Endothelial cell of umbilical vein (primary cell): Measurements from ENCODE around the gene CEP55. TPM values are rescaled to one million over a fixed set of nuclear protein-coding genes. Genes with fewer than 3 reads are reported as not detected.

ENCODE experiments used
- BruUV-seq: library from RNA; stranded (reverse); fragments of 400-500 nt; replicated peaks from 2 replicates; lab custom pipeline; 2021; lab: Mats Ljungman, UMichigan
- CTCF ChIA-PET: fragments of 300-600, 350-600 bp; sonication (Branson Sonifier 250); formaldehyde crosslinking; loops from one replicate; lab custom pipeline; 2021; ENCODE audit warnings: antibody characterized with exemption, inconsistent platforms; lab: Charles Lee
- POLR2A ChIA-PET: fragments of 300-600, 350-600 bp; sonication (Branson Sonifier 250); formaldehyde crosslinking; loops from one replicate; lab custom pipeline; 2021; ENCODE audit warnings: antibody characterized with exemption, inconsistent platforms; lab: Charles Lee
- DNase-seq: peaks from one replicate; pipeline ENCODE4 v3.0.0-alpha.2; 2011; ENCODE audit warnings: low read depth, low spot score
- FAIRE-seq: peaks from 2 replicates; lab custom pipeline; 2011; peaks lifted over from hg19 to GRCh38; lab: Jason Lieb, UNC
- H2AFZ ChIP-seq: 2 replicates; pipeline ENCODE4 v1.6.0; 2012; ENCODE audit warnings: low read depth, low read length, control low read depth, inconsistent platforms
- H3K27ac ChIP-seq: 2 replicates; pipeline ENCODE4 v1.5.1; 2011; ENCODE audit warnings: low read depth, mild to moderate bottlenecking, control low read depth, low read length, moderate library complexity; ENCODE audit not compliant: insufficient read depth
- H3K27me3 ChIP-seq, 2 experiments: 2 replicates each; pipeline versions ENCODE4 v1.6.0 to v1.6.1; 2011; ENCODE audit warnings: low read length in 2 of 2, mixed read lengths in 1 of 2; ENCODE audit not compliant: control insufficient read depth in 2 of 2, insufficient read depth in 2 of 2
- H3K36me3 ChIP-seq, 2 experiments: 2 replicates in 1 of 2; 3 replicates in 1 of 2; pipeline ENCODE4 v1.5.1; 2011; ENCODE audit warnings: low read length in 2 of 2, mild to moderate bottlenecking in 1 of 2, moderate library complexity in 1 of 2; ENCODE audit not compliant: control insufficient read depth in 2 of 2, insufficient read depth in 2 of 2; ENCODE audit errors: extremely low read depth in 1 of 2
- H3K4me1 ChIP-seq: 3 replicates; pipeline ENCODE4 v1.5.1; 2011; ENCODE audit warnings: mild to moderate bottlenecking, low read length; ENCODE audit not compliant: control insufficient read depth, insufficient read depth; ENCODE audit errors: extremely low read depth
- H3K4me2 ChIP-seq: 2 replicates; pipeline ENCODE4 v1.6.1; 2011; ENCODE audit warnings: low read length, control low read depth, mixed read lengths; ENCODE audit not compliant: insufficient read depth
- H3K4me3 ChIP-seq, 3 experiments: fragments of 200-600 bp in 1 of 3; sonication (generic), shearing (Covaris generic) in 1 of 3; replicated peaks in 1 of 3; 2 replicates each; pipeline ENCODE4 v1.5.1; 2011 to 2016; ENCODE audit warnings: control low read depth in 3 of 3, low read length in 3 of 3, mild to moderate bottlenecking in 2 of 3, inconsistent platforms in 1 of 3, low read depth in 1 of 3, moderate library complexity in 1 of 3; ENCODE audit not compliant: insufficient read depth in 1 of 3
- H3K79me2 ChIP-seq: 2 replicates; pipeline ENCODE4 v1.6.0; 2012; ENCODE audit warnings: low read length, inconsistent platforms; ENCODE audit not compliant: control insufficient read depth, insufficient read depth
- H3K9ac ChIP-seq: replicated peaks from 2 replicates; pipeline ENCODE3; 2011; ENCODE audit warnings: low read length, control low read depth; ENCODE audit not compliant: insufficient read depth; ENCODE audit errors: extremely low read depth
- H3K9me1 ChIP-seq: replicated peaks from 3 replicates; pipeline ENCODE4 v1.6.0; 2011; ENCODE audit warnings: mild to moderate bottlenecking, low read length; ENCODE audit not compliant: control insufficient read depth, insufficient read depth; ENCODE audit errors: extremely low read depth
- H3K9me3 ChIP-seq: replicated peaks from 2 replicates; pipeline ENCODE4 v1.5.1; 2012; ENCODE audit warnings: low read length, inconsistent platforms; ENCODE audit not compliant: control insufficient read depth, insufficient read depth
- H4K20me1 ChIP-seq: replicated peaks from 2 replicates; pipeline ENCODE3; 2011; ENCODE audit warnings: mild to moderate bottlenecking, low read length; ENCODE audit not compliant: control insufficient read depth, insufficient read depth; ENCODE audit errors: extremely low read depth
- EZH2 ChIP-seq: IDR thresholded peaks from 2 replicates; pipeline ENCODE4 v1.6.1; 2012; ENCODE audit warnings: borderline replicate concordance, low read depth, mild to moderate bottlenecking, moderate library complexity, low read length, inconsistent platforms; ENCODE audit not compliant: severe bottlenecking
- FOS ChIP-seq: IDR thresholded peaks from 2 replicates; pipeline ENCODE4 v1.6.1; 2011; ENCODE audit warnings: mild to moderate bottlenecking, low read length, moderate library complexity, borderline replicate concordance; ENCODE audit not compliant: insufficient read depth
- GATA2 ChIP-seq: IDR thresholded peaks from 2 replicates; pipeline ENCODE4 v1.7.0; 2011; ENCODE audit warnings: low read depth, mild to moderate bottlenecking, moderate library complexity, mixed read lengths, low read length; ENCODE audit not compliant: insufficient read length, insufficient read depth
- JUN ChIP-seq: IDR thresholded peaks from 2 replicates; pipeline ENCODE4 v1.6.1; 2011; ENCODE audit warnings: borderline replicate concordance, low read depth; ENCODE audit not compliant: insufficient read length, insufficient read depth
- MYC ChIP-seq: IDR thresholded peaks from one replicate; pipeline ENCODE4 v1.6.1; 2011; ENCODE audit warnings: mild to moderate bottlenecking, low read depth, low read length
- POLR2AphosphoS5 ChIP-seq: IDR thresholded peaks from 2 replicates; pipeline ENCODE4 v1.6.1; 2012; ENCODE audit warnings: low read depth, mild to moderate bottlenecking, control low read depth, low read length, moderate library complexity; ENCODE audit not compliant: insufficient read depth
- dilution Hi-C: fragments of 300-500 bp; cut with MboI; formaldehyde crosslinking; loops from one replicate; pipeline ENCODE4 v1.15.0; 2019; ENCODE audit warnings: low sequenced_read_pairs; ENCODE audit not compliant: extremely low pct_ligation_motif_present
- intact Hi-C: fragments of 100-400 bp; cut with micrococcal nuclease; formaldehyde crosslinking; loops from one replicate; pipeline ENCODE4 v1.10.0; 2022
- polyA plus RNA-seq, 4 experiments: library from polyadenylated mRNA; depleted of rRNA in 3 of 4; stranded (reverse) in 3 of 4; unstranded in 1 of 4; fragments of >200 nt; gene quantifications; 2 replicates each; pipeline versions ENCODE4 v1.2.1 to v1.2.3, GENCODE V29; 2011 to 2012; ENCODE audit warnings: missing spikeins in 1 of 4
- total RNA-seq: library from RNA; stranded (reverse); gene quantifications from 2 replicates; pipeline ENCODE4 v1.2.3, GENCODE V29; 2021
- TF ChIP-seq, protein P1 (sequence below), 2 donors: IDR thresholded peaks; 1 replicate in 1 of 2; 2 replicates in 1 of 2; pipeline ENCODE4 v1.5.1; 2011; ENCODE audit warnings: low read length in 2 of 2, mild to moderate bottlenecking in 2 of 2, moderate library complexity in 2 of 2, control low read depth in 1 of 2, inconsistent platforms in 1 of 2, low read depth in 1 of 2; ENCODE audit not compliant: insufficient read depth in 1 of 2; ENCODE audit errors: extremely low read depth in 1 of 2
- TF ChIP-seq, protein P2 (sequence below): IDR thresholded peaks from 2 replicates; pipeline ENCODE4 v1.6.1; 2011; ENCODE audit not compliant: insufficient read depth, insufficient read length

CEP55 gene
- total and polyA plus RNA-seq, 2 donors (not counting 3 experiments of a cell fraction or from before 2014, with no cell fraction given), result 17.4 to 63.0 TPM

DNA sequence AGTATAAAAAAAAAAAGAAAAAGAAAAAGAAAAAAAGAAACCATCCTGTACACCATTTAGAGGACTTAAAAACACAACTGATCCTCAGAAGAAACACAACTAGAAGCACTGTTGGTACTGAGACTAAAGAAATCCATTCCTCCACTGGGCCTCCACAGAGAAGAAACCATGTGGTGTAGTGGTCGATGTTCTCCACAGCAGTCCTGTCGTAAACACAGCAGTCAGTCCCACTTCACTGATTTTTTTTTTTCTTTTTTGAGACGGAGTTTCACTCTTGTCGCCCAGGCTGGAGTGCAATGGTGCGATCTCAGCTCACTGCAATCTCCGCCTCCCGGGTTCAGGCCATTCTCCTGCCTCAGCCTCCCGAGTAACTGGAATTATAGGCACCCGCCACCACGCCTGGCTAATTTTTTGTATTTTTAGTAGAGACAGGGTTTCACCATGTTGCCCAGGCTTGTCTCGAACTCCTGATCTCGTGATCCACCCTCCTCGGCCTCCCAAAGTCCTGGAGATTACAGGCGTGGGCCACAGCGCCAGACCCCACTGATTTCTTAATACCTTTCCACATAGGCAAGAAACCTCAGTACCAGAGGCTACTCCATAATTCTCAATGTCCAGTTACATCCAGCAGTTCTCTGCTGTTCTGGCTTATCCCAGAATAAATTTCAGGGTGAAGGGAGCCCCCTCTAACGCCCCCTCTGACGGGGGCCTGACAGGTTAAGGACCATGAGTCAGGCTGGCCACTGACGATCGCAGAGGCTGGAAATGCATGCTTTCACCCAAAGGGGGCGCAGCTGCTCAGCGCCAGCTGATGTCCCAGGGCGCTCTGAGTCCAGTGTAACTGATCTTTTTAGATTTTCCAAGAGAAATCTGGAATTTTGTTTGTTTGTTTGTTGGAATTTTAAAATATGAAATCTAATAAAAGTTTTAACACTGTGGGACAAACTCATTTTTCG is 45.3 kb downstream of the CEP55 start:
- intact Hi-C loops, result no loop called here
- Histone ChIP-seq H3K27me3 (peaks cover 0 to 2% of the 10 kb centered on the region in 2 experiments), H3K4me3 (peak overlapping the region in 1 of 3 experiments; percentile 7), H3K9me1 (no peaks in the 10 kb centered on the region), H3K4me2 (peak overlapping the region; percentile 78), H3K36me3 (no peaks in the 10 kb centered on the region), H3K4me1 (peaks cover 5% of the 10 kb centered on the region), H4K20me1 (no peaks in the 10 kb centered on the region), H3K9ac (no peak overlapping the region), H3K9me3 (no peaks in the 10 kb centered on the region), H3K27ac (no peak overlapping the region), H3K79me2 (no peaks in the 10 kb centered on the region), H2AFZ (peak overlapping the region; percentile 65)
- CTCF ChIA-PET, result interaction anchor here (0.6 to 3.4 kb wide), 19 partner anchors 9 to 317 kb away, joined by 3 to 36 read pairs (median 5); no protein-coding TSS in a partner anchor
- POLR2A ChIA-PET, result no interaction called here
- BruUV-seq, result no TSS peak
- FAIRE-seq, result no peak
- dilution Hi-C loops, result no loop called here
- peak; percentile 69 for DNase-seq
- TF ChIP-seq FOS, result no peak
- TF ChIP-seq, protein P1, sequence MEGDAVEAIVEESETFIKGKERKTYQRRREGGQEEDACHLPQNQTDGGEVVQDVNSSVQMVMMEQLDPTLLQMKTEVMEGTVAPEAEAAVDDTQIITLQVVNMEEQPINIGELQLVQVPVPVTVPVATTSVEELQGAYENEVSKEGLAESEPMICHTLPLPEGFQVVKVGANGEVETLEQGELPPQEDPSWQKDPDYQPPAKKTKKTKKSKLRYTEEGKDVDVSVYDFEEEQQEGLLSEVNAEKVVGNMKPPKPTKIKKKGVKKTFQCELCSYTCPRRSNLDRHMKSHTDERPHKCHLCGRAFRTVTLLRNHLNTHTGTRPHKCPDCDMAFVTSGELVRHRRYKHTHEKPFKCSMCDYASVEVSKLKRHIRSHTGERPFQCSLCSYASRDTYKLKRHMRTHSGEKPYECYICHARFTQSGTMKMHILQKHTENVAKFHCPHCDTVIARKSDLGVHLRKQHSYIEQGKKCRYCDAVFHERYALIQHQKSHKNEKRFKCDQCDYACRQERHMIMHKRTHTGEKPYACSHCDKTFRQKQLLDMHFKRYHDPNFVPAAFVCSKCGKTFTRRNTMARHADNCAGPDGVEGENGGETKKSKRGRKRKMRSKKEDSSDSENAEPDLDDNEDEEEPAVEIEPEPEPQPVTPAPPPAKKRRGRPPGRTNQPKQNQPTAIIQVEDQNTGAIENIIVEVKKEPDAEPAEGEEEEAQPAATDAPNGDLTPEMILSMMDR (IDR thresholded peaks at IDR 0.05; ENCODE audit: extremely low read depth in 1 of 2, insufficient read depth in 1 of 2, low read depth in 1 of 2, low read length in 2 of 2), result peak; percentile 89 to 97

DNA sequence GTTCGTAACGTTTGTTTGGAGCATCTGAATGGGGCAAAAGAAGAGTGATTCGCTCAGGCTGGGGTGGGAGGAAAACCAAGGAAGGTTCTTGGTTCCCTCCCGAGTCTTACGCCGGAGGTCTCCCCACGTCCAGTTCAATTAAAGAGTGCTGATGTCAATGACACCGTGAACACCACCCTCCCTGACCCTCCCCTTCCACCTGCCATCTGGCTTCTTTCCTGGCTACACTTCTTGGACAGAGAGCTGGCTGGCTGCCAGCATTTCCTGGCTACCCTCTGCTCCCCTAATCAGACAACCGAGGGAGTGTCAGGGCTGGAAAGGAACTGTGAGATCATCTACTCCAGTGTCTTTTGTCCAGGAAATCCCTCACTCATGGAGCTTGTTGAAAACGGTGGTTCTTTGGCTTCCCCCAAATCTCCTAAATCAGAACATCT is 46.0 kb downstream of the CEP55 start:
- Histone ChIP-seq H3K4me1 (peaks cover 5% of the 10 kb centered on the region), H4K20me1 (no peaks in the 10 kb centered on the region), H3K9me1 (no peaks in the 10 kb centered on the region), H3K4me2 (peak overlapping the region; percentile 78), H3K36me3 (no peaks in the 10 kb centered on the region), H2AFZ (peak overlapping the region; percentile 65), H3K9ac (no peak overlapping the region), H3K9me3 (no peaks in the 10 kb centered on the region), H3K4me3 (peak overlapping the region in 1 of 3 experiments; percentile 7), H3K27ac (no peak overlapping the region), H3K79me2 (no peaks in the 10 kb centered on the region), H3K27me3 (no peaks in the 10 kb centered on the region)
- DNase-seq, result peak; percentile 53
- ChIA-PET POLR2A (no interaction called here), CTCF (interaction anchor here (0.6 to 3.4 kb wide), 20 partner anchors 8 to 316 kb away, joined by 3 to 36 read pairs (median 4); no protein-coding TSS in a partner anchor)
- dilution Hi-C loops (no loop called here), intact Hi-C loops (no loop called here)
- TF ChIP-seq FOS (no peak), GATA2 (no peak), EZH2 (no peak), JUN (no peak), MYC (no peak), POLR2AphosphoS5 (no peak)
- TF ChIP-seq, protein P2, sequence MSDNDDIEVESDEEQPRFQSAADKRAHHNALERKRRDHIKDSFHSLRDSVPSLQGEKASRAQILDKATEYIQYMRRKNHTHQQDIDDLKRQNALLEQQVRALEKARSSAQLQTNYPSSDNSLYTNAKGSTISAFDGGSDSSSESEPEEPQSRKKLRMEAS, result no peak
- peak; percentile 92 for FAIRE-seq
- no TSS peak for BruUV-seq
